GM23338 (cell line): ENCODE data around the gene CRYL1. TPM values are rescaled to one million over a fixed set of nuclear protein-coding genes. Genes with fewer than 3 reads are reported as not detected.

ENCODE experiments used
- ATAC-seq: fragments of 200-7000 bp; cut with Tn5 transposase; 3 replicates; pipeline ENCODE4 v1.9.1; 2020
- DNase-seq: peaks from one replicate; pipeline ENCODE4 v3.0.0-alpha.2; 2015; ENCODE audit warnings: low spot score
- H2AFZ ChIP-seq: fragments of 200-600 bp; sonication (generic); 2 replicates; pipeline ENCODE4 v1.8.0; 2016; ENCODE audit warnings: antibody characterized with exemption, mild to moderate bottlenecking, moderate library complexity
- H3F3A ChIP-seq: fragments of 200-600 bp; sonication (generic); replicated peaks from 2 replicates; pipeline ENCODE4 v1.8.0; 2017; ENCODE audit warnings: antibody characterized with exemption, mixed run types, low read depth
- H3K27ac ChIP-seq: fragments of 200-600 bp; sonication (generic); 2 replicates; pipeline ENCODE4 v1.6.1; 2016; ENCODE audit warnings: low read depth
- H3K27me3 ChIP-seq: fragments of 200-600 bp; sonication (generic); 2 replicates; pipeline ENCODE4 v1.8.0; 2016; ENCODE audit warnings: mild to moderate bottlenecking, mixed run types, moderate library complexity; ENCODE audit not compliant: insufficient read depth
- H3K36me3 ChIP-seq: fragments of 200-600 bp; sonication (generic); 2 replicates; pipeline ENCODE4 v1.8.0; 2016; ENCODE audit warnings: mild to moderate bottlenecking; ENCODE audit not compliant: insufficient read depth
- H3K4me1 ChIP-seq: fragments of 200-600 bp; sonication (generic); 2 replicates; pipeline ENCODE4 v1.8.0; 2016; ENCODE audit warnings: mild to moderate bottlenecking, moderate library complexity; ENCODE audit not compliant: insufficient read depth
- H3K4me2 ChIP-seq: fragments of 200-600 bp; sonication (generic); 2 replicates; pipeline ENCODE4 v1.7.1; 2017; ENCODE audit warnings: mixed run types
- H3K4me3 ChIP-seq: fragments of 200-600 bp; sonication (generic); 2 replicates; pipeline ENCODE4 v1.6.1; 2016; ENCODE audit warnings: mixed run types
- H3K79me2 ChIP-seq: fragments of 200-600 bp; sonication (generic); replicated peaks from 2 replicates; pipeline ENCODE4 v1.8.0; 2017; ENCODE audit warnings: mild to moderate bottlenecking; ENCODE audit not compliant: insufficient read depth
- H3K9me2 ChIP-seq: fragments of 200-600 bp; sonication (generic); 2 replicates; pipeline ENCODE4 v1.8.0; 2017; ENCODE audit not compliant: insufficient read depth
- H4K20me1 ChIP-seq: fragments of 200-600 bp; sonication (generic); replicated peaks from 2 replicates; pipeline ENCODE4 v1.8.0; 2017; ENCODE audit warnings: mild to moderate bottlenecking; ENCODE audit not compliant: insufficient read depth
- H3K27ac Mint-ChIP-seq: 2 replicates; pipeline ENCODE4 v1.8.0; 2020; ENCODE audit warnings: inconsistent platforms, mild to moderate bottlenecking, moderate library complexity, mixed read lengths
- H3K27me3 Mint-ChIP-seq: 3 replicates; pipeline ENCODE4 v1.8.0; 2022; ENCODE audit warnings: low read depth, mild to moderate bottlenecking, moderate library complexity, mixed read lengths, inconsistent platforms; ENCODE audit not compliant: insufficient read depth, poor library complexity
- H3K36me3 Mint-ChIP-seq: 3 replicates; pipeline ENCODE4 v1.8.0; 2021; ENCODE audit warnings: low read depth, mild to moderate bottlenecking, inconsistent platforms, moderate library complexity, mixed read lengths
- H3K4me1 Mint-ChIP-seq: 3 replicates; pipeline ENCODE4 v1.8.0; 2020; ENCODE audit warnings: mild to moderate bottlenecking, inconsistent platforms, mixed read lengths
- H3K4me3 Mint-ChIP-seq: 3 replicates; pipeline ENCODE4 v1.8.0; 2021; ENCODE audit warnings: moderate library complexity, mild to moderate bottlenecking, inconsistent platforms, mixed read lengths
- H3K9me3 Mint-ChIP-seq: 3 replicates; pipeline ENCODE4 v1.8.0; 2020; ENCODE audit warnings: moderate library complexity, mild to moderate bottlenecking, inconsistent platforms, mixed read lengths
- EZH2phosphoT487 ChIP-seq: fragments of 200-600 bp; sonication (generic); IDR thresholded peaks from one replicate; pipeline ENCODE4 v1.8.1; 2018; ENCODE audit warnings: antibody characterized with exemption; ENCODE audit not compliant: unreplicated experiment
- JUNB ChIP-seq: IDR thresholded peaks from one replicate; pipeline ENCODE4 v1.6.1; 2016; ENCODE audit warnings: antibody characterized with exemption; ENCODE audit not compliant: unreplicated experiment
- NANOG ChIP-seq: IDR thresholded peaks from 2 replicates; pipeline ENCODE4 v1.6.1; 2016; ENCODE audit warnings: antibody characterized with exemption, borderline replicate concordance
- STAT1 ChIP-seq: IDR thresholded peaks from one replicate; pipeline ENCODE4 v1.6.1; 2016; ENCODE audit warnings: antibody characterized with exemption; ENCODE audit not compliant: unreplicated experiment
- ZNF114 ChIP-seq: fragments of 250-450 bp; sonication (Bioruptor Pico); IDR thresholded peaks from 2 replicates; pipeline ENCODE4 v1.5.0; 2020; ENCODE audit warnings: mild to moderate bottlenecking, moderate library complexity
- ZNF331 ChIP-seq: fragments of 250-450 bp; sonication (Bioruptor Pico); IDR thresholded peaks from 2 replicates; pipeline ENCODE4 v1.5.0; 2020; ENCODE audit warnings: low read depth, mild to moderate bottlenecking, moderate library complexity
- polyA plus RNA-seq: library from polyadenylated mRNA; unstranded; fragments of >200 nt; fragmentation: Nextera tagmentation; extraction: Ambion mirVana; gene quantifications from 2 replicates; pipeline ENCODE4 v1.2.1, GENCODE V29; 2016
- total RNA-seq: library from RNA; depleted of rRNA; stranded (reverse); fragments of >200 nt; shearing (Covaris generic); gene quantifications from 2 replicates; pipeline ENCODE4 v1.2.3, GENCODE V29; 2014
- TF ChIP-seq, protein P1 (sequence below): fragments of 250-450 bp; sonication (Bioruptor Pico); IDR thresholded peaks from 2 replicates; pipeline ENCODE4 v1.5.0; 2020; ENCODE audit warnings: mild to moderate bottlenecking, moderate library complexity
- TF ChIP-seq, protein P2 (sequence below), 2 experiments: fragments of 200-600 bp in 1 of 2; sonication (generic) in 1 of 2; conservative IDR thresholded peaks; 2 replicates each; pipeline versions ENCODE4 v1.5.1 to v1.6.1; 2016 to 2017; ENCODE audit warnings: antibody characterized with exemption in 2 of 2, low read depth in 2 of 2, mild to moderate bottlenecking in 2 of 2, moderate library complexity in 1 of 2
- TF ChIP-seq, protein P3 (sequence below): IDR thresholded peaks from one replicate; pipeline ENCODE4 v1.6.1; 2018; ENCODE audit warnings: antibody characterized with exemption; ENCODE audit not compliant: unreplicated experiment
- TF ChIP-seq, protein P4 (sequence below): IDR thresholded peaks from 2 replicates; pipeline ENCODE4 v1.6.1; 2016; ENCODE audit warnings: antibody characterized with exemption

CRYL1 gene
- total and polyA plus RNA-seq, 2 experiments from 2014 or later = 2.2 to 2.6 TPM

DNA sequence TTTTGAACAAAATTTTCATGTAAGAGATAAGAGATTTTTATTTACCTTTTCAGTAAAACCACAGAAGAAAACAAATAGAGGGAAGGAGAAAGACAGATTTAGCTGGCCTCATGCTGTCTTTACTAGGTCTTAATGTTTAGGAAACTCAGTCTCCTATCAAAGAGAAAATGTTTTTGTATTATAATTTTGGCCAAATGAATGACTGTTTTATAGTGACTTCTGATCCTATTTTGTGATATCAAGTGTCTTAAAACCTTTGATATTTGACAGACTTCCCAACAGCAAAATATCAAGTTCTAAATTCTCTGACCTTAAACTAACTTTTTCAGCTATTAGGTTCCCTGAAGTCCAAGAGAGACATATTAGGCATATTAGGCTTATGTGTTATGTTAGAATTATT is 27.0 kb downstream of the CRYL1 start:
- no peak overlapping the region for H3K27ac Mint-ChIP-seq
- H3K9me3 Mint-ChIP-seq = peaks cover 24% of the 10 kb centered on the region
- no peak overlapping the region for H3K4me3 Mint-ChIP-seq
- Histone ChIP-seq H3K36me3 (no peaks in the 10 kb centered on the region), H2AFZ (no peak overlapping the region), H3K27ac (no peak overlapping the region), H3K27me3 (no peaks in the 10 kb centered on the region), H3K4me3 (no peak overlapping the region), H3K4me1 (no peaks in the 10 kb centered on the region), H3K4me2 (no peak overlapping the region), H4K20me1 (no peaks in the 10 kb centered on the region), H3F3A (no peaks in the 10 kb centered on the region), H3K79me2 (no peaks in the 10 kb centered on the region), H3K9me2 (0 out of 2 replicates have a peak, but pooled peaks cover 4% of the 10 kb centered on the region)
- H3K36me3 Mint-ChIP-seq = peaks cover 10% of the 10 kb centered on the region; the same call in 2 of the 3 replicates
- peaks cover 12% of the 10 kb centered on the region for H3K4me1 Mint-ChIP-seq
- DNase-seq (no peak), ATAC-seq (no peak)
- TF ChIP-seq ZNF331 (CRISPR knock-in tag) = no peak
- TF ChIP-seq NANOG = no peak
- TF ChIP-seq STAT1 = no peak
- TF ChIP-seq JUNB = no peak
- TF ChIP-seq ZNF114 (CRISPR knock-in tag) = no peak
- TF ChIP-seq, protein P1, sequence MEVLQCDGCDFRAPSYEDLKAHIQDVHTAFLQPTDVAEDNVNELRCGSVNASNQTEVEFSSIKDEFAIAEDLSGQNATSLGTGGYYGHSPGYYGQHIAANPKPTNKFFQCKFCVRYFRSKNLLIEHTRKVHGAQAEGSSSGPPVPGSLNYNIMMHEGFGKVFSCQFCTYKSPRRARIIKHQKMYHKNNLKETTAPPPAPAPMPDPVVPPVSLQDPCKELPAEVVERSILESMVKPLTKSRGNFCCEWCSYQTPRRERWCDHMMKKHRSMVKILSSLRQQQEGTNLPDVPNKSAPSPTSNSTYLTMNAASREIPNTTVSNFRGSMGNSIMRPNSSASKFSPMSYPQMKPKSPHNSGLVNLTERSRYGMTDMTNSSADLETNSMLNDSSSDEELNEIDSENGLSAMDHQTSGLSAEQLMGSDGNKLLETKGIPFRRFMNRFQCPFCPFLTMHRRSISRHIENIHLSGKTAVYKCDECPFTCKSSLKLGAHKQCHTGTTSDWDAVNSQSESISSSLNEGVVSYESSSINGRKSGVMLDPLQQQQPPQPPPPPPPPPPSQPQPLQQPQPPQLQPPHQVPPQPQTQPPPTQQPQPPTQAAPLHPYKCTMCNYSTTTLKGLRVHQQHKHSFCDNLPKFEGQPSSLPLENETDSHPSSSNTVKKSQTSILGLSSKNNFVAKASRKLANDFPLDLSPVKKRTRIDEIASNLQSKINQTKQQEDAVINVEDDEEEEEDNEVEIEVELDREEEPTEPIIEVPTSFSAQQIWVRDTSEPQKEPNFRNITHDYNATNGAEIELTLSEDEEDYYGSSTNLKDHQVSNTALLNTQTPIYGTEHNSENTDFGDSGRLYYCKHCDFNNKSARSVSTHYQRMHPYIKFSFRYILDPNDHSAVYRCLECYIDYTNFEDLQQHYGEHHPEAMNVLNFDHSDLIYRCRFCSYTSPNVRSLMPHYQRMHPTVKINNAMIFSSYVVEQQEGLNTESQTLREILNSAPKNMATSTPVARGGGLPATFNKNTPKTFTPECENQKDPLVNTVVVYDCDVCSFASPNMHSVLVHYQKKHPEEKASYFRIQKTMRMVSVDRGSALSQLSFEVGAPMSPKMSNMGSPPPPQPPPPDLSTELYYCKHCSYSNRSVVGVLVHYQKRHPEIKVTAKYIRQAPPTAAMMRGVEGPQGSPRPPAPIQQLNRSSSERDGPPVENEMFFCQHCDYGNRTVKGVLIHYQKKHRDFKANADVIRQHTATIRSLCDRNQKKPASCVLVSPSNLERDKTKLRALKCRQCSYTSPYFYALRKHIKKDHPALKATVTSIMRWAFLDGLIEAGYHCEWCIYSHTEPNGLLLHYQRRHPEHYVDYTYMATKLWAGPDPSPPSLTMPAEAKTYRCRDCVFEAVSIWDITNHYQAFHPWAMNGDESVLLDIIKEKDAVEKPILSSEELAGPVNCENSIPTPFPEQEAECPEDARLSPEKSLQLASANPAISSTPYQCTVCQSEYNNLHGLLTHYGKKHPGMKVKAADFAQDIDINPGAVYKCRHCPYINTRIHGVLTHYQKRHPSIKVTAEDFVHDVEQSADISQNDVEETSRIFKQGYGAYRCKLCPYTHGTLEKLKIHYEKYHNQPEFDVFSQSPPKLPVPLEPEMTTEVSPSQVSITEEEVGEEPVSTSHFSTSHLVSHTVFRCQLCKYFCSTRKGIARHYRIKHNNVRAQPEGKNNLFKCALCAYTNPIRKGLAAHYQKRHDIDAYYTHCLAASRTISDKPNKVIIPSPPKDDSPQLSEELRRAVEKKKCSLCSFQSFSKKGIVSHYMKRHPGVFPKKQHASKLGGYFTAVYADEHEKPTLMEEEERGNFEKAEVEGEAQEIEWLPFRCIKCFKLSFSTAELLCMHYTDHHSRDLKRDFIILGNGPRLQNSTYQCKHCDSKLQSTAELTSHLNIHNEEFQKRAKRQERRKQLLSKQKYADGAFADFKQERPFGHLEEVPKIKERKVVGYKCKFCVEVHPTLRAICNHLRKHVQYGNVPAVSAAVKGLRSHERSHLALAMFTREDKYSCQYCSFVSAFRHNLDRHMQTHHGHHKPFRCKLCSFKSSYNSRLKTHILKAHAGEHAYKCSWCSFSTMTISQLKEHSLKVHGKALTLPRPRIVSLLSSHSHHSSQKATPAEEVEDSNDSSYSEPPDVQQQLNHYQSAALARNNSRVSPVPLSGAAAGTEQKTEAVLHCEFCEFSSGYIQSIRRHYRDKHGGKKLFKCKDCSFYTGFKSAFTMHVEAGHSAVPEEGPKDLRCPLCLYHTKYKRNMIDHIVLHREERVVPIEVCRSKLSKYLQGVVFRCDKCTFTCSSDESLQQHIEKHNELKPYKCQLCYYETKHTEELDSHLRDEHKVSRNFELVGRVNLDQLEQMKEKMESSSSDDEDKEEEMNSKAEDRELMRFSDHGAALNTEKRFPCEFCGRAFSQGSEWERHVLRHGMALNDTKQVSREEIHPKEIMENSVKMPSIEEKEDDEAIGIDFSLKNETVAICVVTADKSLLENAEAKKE (CRISPR knock-in tag) = no peak
- no peak for TF ChIP-seq EZH2phosphoT487
- TF ChIP-seq, protein P2, sequence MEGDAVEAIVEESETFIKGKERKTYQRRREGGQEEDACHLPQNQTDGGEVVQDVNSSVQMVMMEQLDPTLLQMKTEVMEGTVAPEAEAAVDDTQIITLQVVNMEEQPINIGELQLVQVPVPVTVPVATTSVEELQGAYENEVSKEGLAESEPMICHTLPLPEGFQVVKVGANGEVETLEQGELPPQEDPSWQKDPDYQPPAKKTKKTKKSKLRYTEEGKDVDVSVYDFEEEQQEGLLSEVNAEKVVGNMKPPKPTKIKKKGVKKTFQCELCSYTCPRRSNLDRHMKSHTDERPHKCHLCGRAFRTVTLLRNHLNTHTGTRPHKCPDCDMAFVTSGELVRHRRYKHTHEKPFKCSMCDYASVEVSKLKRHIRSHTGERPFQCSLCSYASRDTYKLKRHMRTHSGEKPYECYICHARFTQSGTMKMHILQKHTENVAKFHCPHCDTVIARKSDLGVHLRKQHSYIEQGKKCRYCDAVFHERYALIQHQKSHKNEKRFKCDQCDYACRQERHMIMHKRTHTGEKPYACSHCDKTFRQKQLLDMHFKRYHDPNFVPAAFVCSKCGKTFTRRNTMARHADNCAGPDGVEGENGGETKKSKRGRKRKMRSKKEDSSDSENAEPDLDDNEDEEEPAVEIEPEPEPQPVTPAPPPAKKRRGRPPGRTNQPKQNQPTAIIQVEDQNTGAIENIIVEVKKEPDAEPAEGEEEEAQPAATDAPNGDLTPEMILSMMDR (conservative IDR thresholded peaks at IDR 0.05; ENCODE audit: low read depth in 2 of 2) = no peak
- TF ChIP-seq, protein P3, sequence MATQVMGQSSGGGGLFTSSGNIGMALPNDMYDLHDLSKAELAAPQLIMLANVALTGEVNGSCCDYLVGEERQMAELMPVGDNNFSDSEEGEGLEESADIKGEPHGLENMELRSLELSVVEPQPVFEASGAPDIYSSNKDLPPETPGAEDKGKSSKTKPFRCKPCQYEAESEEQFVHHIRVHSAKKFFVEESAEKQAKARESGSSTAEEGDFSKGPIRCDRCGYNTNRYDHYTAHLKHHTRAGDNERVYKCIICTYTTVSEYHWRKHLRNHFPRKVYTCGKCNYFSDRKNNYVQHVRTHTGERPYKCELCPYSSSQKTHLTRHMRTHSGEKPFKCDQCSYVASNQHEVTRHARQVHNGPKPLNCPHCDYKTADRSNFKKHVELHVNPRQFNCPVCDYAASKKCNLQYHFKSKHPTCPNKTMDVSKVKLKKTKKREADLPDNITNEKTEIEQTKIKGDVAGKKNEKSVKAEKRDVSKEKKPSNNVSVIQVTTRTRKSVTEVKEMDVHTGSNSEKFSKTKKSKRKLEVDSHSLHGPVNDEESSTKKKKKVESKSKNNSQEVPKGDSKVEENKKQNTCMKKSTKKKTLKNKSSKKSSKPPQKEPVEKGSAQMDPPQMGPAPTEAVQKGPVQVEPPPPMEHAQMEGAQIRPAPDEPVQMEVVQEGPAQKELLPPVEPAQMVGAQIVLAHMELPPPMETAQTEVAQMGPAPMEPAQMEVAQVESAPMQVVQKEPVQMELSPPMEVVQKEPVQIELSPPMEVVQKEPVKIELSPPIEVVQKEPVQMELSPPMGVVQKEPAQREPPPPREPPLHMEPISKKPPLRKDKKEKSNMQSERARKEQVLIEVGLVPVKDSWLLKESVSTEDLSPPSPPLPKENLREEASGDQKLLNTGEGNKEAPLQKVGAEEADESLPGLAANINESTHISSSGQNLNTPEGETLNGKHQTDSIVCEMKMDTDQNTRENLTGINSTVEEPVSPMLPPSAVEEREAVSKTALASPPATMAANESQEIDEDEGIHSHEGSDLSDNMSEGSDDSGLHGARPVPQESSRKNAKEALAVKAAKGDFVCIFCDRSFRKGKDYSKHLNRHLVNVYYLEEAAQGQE = no peak
- TF ChIP-seq, protein P4, sequence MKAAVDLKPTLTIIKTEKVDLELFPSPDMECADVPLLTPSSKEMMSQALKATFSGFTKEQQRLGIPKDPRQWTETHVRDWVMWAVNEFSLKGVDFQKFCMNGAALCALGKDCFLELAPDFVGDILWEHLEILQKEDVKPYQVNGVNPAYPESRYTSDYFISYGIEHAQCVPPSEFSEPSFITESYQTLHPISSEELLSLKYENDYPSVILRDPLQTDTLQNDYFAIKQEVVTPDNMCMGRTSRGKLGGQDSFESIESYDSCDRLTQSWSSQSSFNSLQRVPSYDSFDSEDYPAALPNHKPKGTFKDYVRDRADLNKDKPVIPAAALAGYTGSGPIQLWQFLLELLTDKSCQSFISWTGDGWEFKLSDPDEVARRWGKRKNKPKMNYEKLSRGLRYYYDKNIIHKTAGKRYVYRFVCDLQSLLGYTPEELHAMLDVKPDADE = no peak
- H3K27me3 Mint-ChIP-seq = peaks cover 3% of the 10 kb centered on the region
